Lung (tissue), 12 donors: ENCODE measurements around the gene VMAC. TPM values are rescaled to one million over a fixed set of nuclear protein-coding genes. Genes with fewer than 3 reads are reported as not detected.

Source experiments
- ATAC-seq: fragments of 200-7000 bp; cut with Tn5 transposase; one replicate; pipeline ENCODE4 v1.9.1; 2020; ENCODE audit warnings: moderate number of reproducible peaks; ENCODE audit not compliant: insufficient read depth, low FRiP score
- DNase-seq, 3 donors: peaks; one replicate each; pipeline ENCODE4 v3.0.0-alpha.2; 2013 to 2017
- H3K27ac ChIP-seq, 2 donors: one replicate each; pipeline ENCODE4 v1.5.1; 2013; ENCODE audit warnings: mild to moderate bottlenecking in 2 of 2, moderate library complexity in 2 of 2, control low read depth in 1 of 2, inconsistent platforms in 1 of 2, low read depth in 1 of 2, low read length in 1 of 2
- H3K27me3 ChIP-seq, 3 donors: one replicate each; pipeline ENCODE4 v1.5.1; 2013; ENCODE audit warnings: low read length in 2 of 3; ENCODE audit not compliant: control insufficient read depth in 3 of 3, insufficient read depth in 3 of 3
- H3K36me3 ChIP-seq, 4 donors: one replicate each; pipeline ENCODE4 v1.5.1; 2013; ENCODE audit warnings: low read length in 4 of 4, mild to moderate bottlenecking in 1 of 4, moderate library complexity in 1 of 4; ENCODE audit not compliant: control insufficient read depth in 4 of 4, insufficient read depth in 4 of 4
- H3K4me1 ChIP-seq, 5 donors: one replicate each; pipeline ENCODE4 v1.5.1; 2013; ENCODE audit warnings: low read length in 5 of 5, mild to moderate bottlenecking in 2 of 5, moderate library complexity in 1 of 5; ENCODE audit not compliant: control insufficient read depth in 5 of 5, insufficient read depth in 5 of 5
- H3K4me3 ChIP-seq: one replicate; pipeline ENCODE4 v1.5.1; 2013; ENCODE audit warnings: mild to moderate bottlenecking, control low read depth, moderate library complexity
- H3K9ac ChIP-seq, 2 donors: one replicate each; pipeline ENCODE4 v1.5.1; 2013; ENCODE audit warnings: low read length in 2 of 2, control low read depth in 1 of 2; ENCODE audit not compliant: insufficient read depth in 1 of 2
- H3K9me3 ChIP-seq, 4 donors: one replicate each; pipeline ENCODE4 v1.5.1; 2013; ENCODE audit warnings: low read length in 3 of 4, mild to moderate bottlenecking in 1 of 4, moderate library complexity in 1 of 4; ENCODE audit not compliant: control insufficient read depth in 4 of 4, insufficient read depth in 3 of 4
- CTCF ChIP-seq: IDR thresholded peaks from 2 replicates; pipeline ENCODE4 v1.5.1; 2012; ENCODE audit warnings: mild to moderate bottlenecking; ENCODE audit errors: control extremely low read depth, extremely low read depth
- WGBS, 2 donors: extraction: QIAGEN DNeasy Blood & Tissue Kit; methylation state at CpG; one replicate each; pipeline ENCODE4 v1.1.7; 2013; 5-methylcytosine and 5-hydroxymethylcytosine counted together
- polyA plus RNA-seq, 2 donors: library from polyadenylated mRNA; stranded (reverse); fragments of 200-250 nt; gene quantifications; one replicate each; pipeline ENCODE4 v1.2.1, GENCODE V29; 2013
- total RNA-seq, 2 donors: library from RNA; depleted of rRNA in 1 of 2; stranded (reverse); fragments of >200 nt in 1 of 2; gene quantifications; one replicate each; pipeline ENCODE4 v1.2.1, GENCODE V29; 2014 to 2021
- donor health status: control.
- donor health status: control.
- donor health status: Bipolar disorder and iron deficiency.
- donor health status: healthy.
- donor health status: DM: yes; HTN: yes; CAD: no.

VMAC gene
- total and polyA plus RNA-seq, 4 donors = 3.3 to 7.2 (median 5.7) TPM

- DNase-seq (no peak), ATAC-seq (no peak)
- no peak for TF ChIP-seq CTCF
- Histone ChIP-seq H3K9me3 (no peaks in the 10 kb centered on the region), H3K4me1 (no peaks in the 10 kb centered on the region), H3K4me3 (no peak overlapping the region), H3K27ac (no peak overlapping the region), H3K9ac (no peak overlapping the region), H3K27me3 (no peaks in the 10 kb centered on the region), H3K36me3 (no peaks in the 10 kb centered on the region)
- 84 to 92% methylated on average over 11 of the region's 11 CpGs for WGBS, 2 donors
Measured at GRCh38 chr19:5865772-5866171, 38.9 kb upstream of the VMAC start.

- Histone ChIP-seq H3K27ac (no peak overlapping the region), H3K9ac (no peak overlapping the region), H3K4me1 (no peaks in the 10 kb centered on the region), H3K4me3 (no peak overlapping the region), H3K27me3 (no peaks in the 10 kb centered on the region), H3K36me3 (no peaks in the 10 kb centered on the region), H3K9me3 (no peaks in the 10 kb centered on the region)
- 87 to 88% methylated on average over 31 of the region's 31 CpGs for WGBS, 2 donors
- ATAC-seq (no peak), DNase-seq (no peak)
- TF ChIP-seq CTCF = no peak
Measured at GRCh38 chr19:5867201-5868136, 37.2 kb upstream of the VMAC start.

GRCh38 chr19:5870986-5871394 lies 33.7 kb upstream of the VMAC start:
- ATAC-seq = no peak
- TF ChIP-seq CTCF = no peak
- WGBS, 2 donors = 75 to 83% methylated on average over 12 of the region's 12 CpGs
- no peak overlapping the region for H3K4me3 ChIP-seq
- DNase-seq = no peak
- no peaks in the 10 kb centered on the region for H3K27me3 ChIP-seq
- no peak overlapping the region for H3K27ac ChIP-seq
- no peak overlapping the region for H3K9ac ChIP-seq
- H3K4me1 ChIP-seq = no peaks in the 10 kb centered on the region
- no peaks in the 10 kb centered on the region for H3K9me3 ChIP-seq
- no peaks in the 10 kb centered on the region for H3K36me3 ChIP-seq
